SU-DHL-6 (cell line): Measurements from ENCODE around the gene NTRK2.

Experiments used
- H2AFZ ChIP-seq: fragments of 200-600 bp; sonication (generic); 2 replicates; pipeline ENCODE4 v1.6.1; 2014; ENCODE audit warnings: low read depth, mild to moderate bottlenecking, moderate library complexity, mixed read lengths, antibody characterized with exemption, low read length; ENCODE audit not compliant: severe bottlenecking
- H3F3A ChIP-seq: fragments of 200-600 bp; shearing (Covaris generic); 2 replicates; pipeline ENCODE4 v1.6.0; 2016; ENCODE audit warnings: antibody characterized with exemption, mild to moderate bottlenecking; ENCODE audit not compliant: insufficient read depth
- H3K27ac ChIP-seq: fragments of 200-600 bp; sonication (generic); 2 replicates; pipeline ENCODE4 v1.5.1; 2016; ENCODE audit warnings: low read depth, mild to moderate bottlenecking, low read length, moderate library complexity, mixed read lengths
- H3K27me3 ChIP-seq: fragments of 200-600 bp; sonication (generic), shearing (Covaris generic); 2 replicates; pipeline ENCODE4 v1.6.0; 2014; ENCODE audit warnings: mild to moderate bottlenecking, low read length
- H3K36me3 ChIP-seq: fragments of 200-600 bp; sonication (generic); 2 replicates; pipeline ENCODE4 v1.6.1; 2014; ENCODE audit warnings: mild to moderate bottlenecking, low read length, mixed read lengths
- H3K4me2 ChIP-seq: fragments of 300-600, 200-600 bp; shearing (Covaris generic), sonication (generic); 2 replicates; pipeline ENCODE4 v1.6.0; 2014; ENCODE audit warnings: low read length, low read depth, mild to moderate bottlenecking; ENCODE audit not compliant: poor library complexity, severe bottlenecking
- H3K4me3 ChIP-seq: fragments of 200-600 bp; sonication (generic); 2 replicates; pipeline ENCODE4 v1.5.1; 2014; ENCODE audit warnings: antibody characterized with exemption, low read length, mild to moderate bottlenecking, mixed read lengths; ENCODE audit not compliant: insufficient read depth, poor library complexity, severe bottlenecking
- H3K79me2 ChIP-seq: fragments of 200-600 bp; sonication (generic); 2 replicates; pipeline ENCODE4 v1.6.1; 2014; ENCODE audit warnings: mild to moderate bottlenecking, low read length, moderate library complexity; ENCODE audit not compliant: insufficient read depth
- H3K9ac ChIP-seq: fragments of 200-600 bp; sonication (generic); 2 replicates; pipeline ENCODE4 v1.7.0; 2014; ENCODE audit warnings: mild to moderate bottlenecking, low read length
- H3K9me2 ChIP-seq: fragments of 200-600 bp; sonication (generic); replicated peaks from 2 replicates; pipeline ENCODE4 v1.6.1; 2014; ENCODE audit warnings: low read length; ENCODE audit not compliant: insufficient read depth
- H3K9me3 ChIP-seq: fragments of 200-600 bp; sonication (generic); 2 replicates; pipeline ENCODE4 v1.6.1; 2014; ENCODE audit warnings: low read length, mixed read lengths; ENCODE audit not compliant: insufficient read depth
- H4K20me1 ChIP-seq: fragments of 200-600 bp; sonication (generic); 2 replicates; pipeline ENCODE4 v1.6.1; 2014; ENCODE audit warnings: low read depth, mild to moderate bottlenecking, antibody characterized with exemption, low read length, moderate library complexity, mixed read lengths
- CTCF ChIP-seq: fragments of 200-600 bp; sonication (generic); IDR thresholded peaks from one replicate; pipeline ENCODE4 v1.5.1; 2017; ENCODE audit warnings: antibody characterized with exemption, mild to moderate bottlenecking, low read length, moderate library complexity; ENCODE audit not compliant: insufficient read depth, poor library complexity, severe bottlenecking
- EZH2phosphoT487 ChIP-seq: fragments of 200-600 bp; sonication (generic), shearing (Covaris generic); conservative IDR thresholded peaks from 2 replicates; pipeline ENCODE4 v1.6.1; 2018; ENCODE audit warnings: mild to moderate bottlenecking, antibody characterized with exemption, low read length, moderate library complexity, mixed read lengths

The NTRK2 gene

GRCh38 chr9:84871983-84872382 lies 202.5 kb downstream of the NTRK2 start:
- H3K9ac ChIP-seq = no peak overlapping the region
- no peak overlapping the region for H3K4me2 ChIP-seq
- H4K20me1 ChIP-seq = no peaks in the 10 kb centered on the region
- H3K27me3 ChIP-seq = no peaks in the 10 kb centered on the region
- H3K36me3 ChIP-seq = no peaks in the 10 kb centered on the region
- no peaks in the 10 kb centered on the region for H3K79me2 ChIP-seq
- H2AFZ ChIP-seq = no peak overlapping the region
- no peaks in the 10 kb centered on the region for H3K9me3 ChIP-seq
- no peaks in the 10 kb centered on the region for H3F3A ChIP-seq
- no peaks in the 10 kb centered on the region for H3K9me2 ChIP-seq
- no peak overlapping the region for H3K4me3 ChIP-seq
- H3K27ac ChIP-seq = no peak overlapping the region
- TF ChIP-seq EZH2phosphoT487 = no peak
- TF ChIP-seq CTCF = no peak

- H3K9me3 ChIP-seq = no peaks in the 10 kb centered on the region
- no peaks in the 10 kb centered on the region for H3K79me2 ChIP-seq
- no peak overlapping the region for H3K9ac ChIP-seq
- H3K36me3 ChIP-seq = no peaks in the 10 kb centered on the region
- H3K9me2 ChIP-seq = no peaks in the 10 kb centered on the region
- no peak overlapping the region for H3K27ac ChIP-seq
- TF ChIP-seq CTCF = no peak
- no peak for TF ChIP-seq EZH2phosphoT487
- no peaks in the 10 kb centered on the region for H4K20me1 ChIP-seq
- no peak overlapping the region for H3K4me3 ChIP-seq
- no peak overlapping the region for H3K4me2 ChIP-seq
- no peaks in the 10 kb centered on the region for H3F3A ChIP-seq
- H2AFZ ChIP-seq = no peak overlapping the region
- H3K27me3 ChIP-seq = no peaks in the 10 kb centered on the region
Observed at GRCh38 chr9:84874022-84874421, 204.5 kb downstream of the NTRK2 start.

GRCh38 chr9:84874596-84874995 lies 205.1 kb downstream of the NTRK2 start:
- Histone ChIP-seq H3K79me2 (no peaks in the 10 kb centered on the region), H3K9me3 (no peaks in the 10 kb centered on the region), H2AFZ (no peak overlapping the region), H3K4me3 (no peak overlapping the region), H3K9ac (no peak overlapping the region), H3F3A (no peaks in the 10 kb centered on the region), H3K4me2 (no peak overlapping the region), H3K36me3 (no peaks in the 10 kb centered on the region), H4K20me1 (no peaks in the 10 kb centered on the region), H3K27ac (no peak overlapping the region), H3K9me2 (no peaks in the 10 kb centered on the region), H3K27me3 (no peaks in the 10 kb centered on the region)
- TF ChIP-seq CTCF (no peak), EZH2phosphoT487 (no peak)

- Histone ChIP-seq H4K20me1 (no peaks in the 10 kb centered on the region), H3K4me2 (no peak overlapping the region), H3K27ac (no peak overlapping the region), H3K36me3 (no peaks in the 10 kb centered on the region), H3K79me2 (no peaks in the 10 kb centered on the region), H3K9me2 (no peaks in the 10 kb centered on the region), H3K27me3 (no peaks in the 10 kb centered on the region), H3K9me3 (no peaks in the 10 kb centered on the region), H3F3A (no peaks in the 10 kb centered on the region), H3K4me3 (no peak overlapping the region), H3K9ac (no peak overlapping the region), H2AFZ (no peak overlapping the region)
- no peak for TF ChIP-seq CTCF
Observed at GRCh38 chr9:84875193-84875592, 205.7 kb downstream of the NTRK2 start.
